ENCODE measurements around the gene FHAD1. TPM values are rescaled to one million over a fixed set of nuclear protein-coding genes. Genes with fewer than 3 reads are reported as not detected.

Gene FHAD1
- total and polyA plus RNA-seq, 9 of the 15 experiments (the other 6 are each of a cell fraction or from before 2014, with no cell fraction given), result 0.32 to 2.1 (median 1.5) TPM; not detected in 1

- no peaks in the 10 kb centered on the region for H4K20me1 ChIP-seq (replicated peaks; ENCODE audit: control insufficient read depth, insufficient read depth, low read length)
- WGBS (ENCODE audit: insufficient coverage, low coverage, missing lambda C conversion rate), result 26% methylated on average over 9 of the region's 9 CpGs
- DNase-seq (ENCODE audit: extremely low read depth in 1 of 4, low spot score in 3 of 4), result no peak
- no peak for TF ChIP-seq SMARCB1 (IDR thresholded peaks at IDR 0.05; ENCODE audit: insufficient read length, low read depth)
- no peak overlapping the region for H3K9ac ChIP-seq (ENCODE audit: insufficient read depth in 1 of 2, low read depth in 2 of 2, low read length in 2 of 2)
- H3K4me2 ChIP-seq (ENCODE audit: insufficient read depth, low read length), result no peak overlapping the region
- no peak overlapping the region for H3K4me3 ChIP-seq
- in situ Hi-C loops (cut with MboI) (no loop called here), intact Hi-C loops (cut with micrococcal nuclease) (no loop called here)
- H3K27ac ChIP-seq (ENCODE audit: extremely low read depth, low read depth, low read length), result no peak overlapping the region
- no peaks in the 10 kb centered on the region for H3K36me3 ChIP-seq (ENCODE audit: control insufficient read depth, insufficient read depth, low read length)
- ATAC-seq, result no peak
- H3K9me3 ChIP-seq (replicated peaks; ENCODE audit: control insufficient read depth, insufficient read depth, low read depth, low read length), result peaks cover 12% of the 10 kb centered on the region
- peaks cover 3 to 14% of the 10 kb centered on the region in 2 experiments; a peak in 4 of 5 replicates for H3K27me3 ChIP-seq (ENCODE audit: control insufficient read depth in 2 of 2, insufficient read depth in 2 of 2, low read length in 2 of 2)
- peaks cover 2% of the 10 kb centered on the region in 2 experiments; a peak in 3 of 5 replicates for H3K4me1 ChIP-seq (replicated peaks in 1 of 2; ENCODE audit: control insufficient read depth in 2 of 2, insufficient read depth in 2 of 2, low read length in 2 of 2)
- FAIRE-seq, result no peak
- no peak overlapping the region for H2AFZ ChIP-seq (ENCODE audit: low read depth, low read length)
- no peaks in the 10 kb centered on the region for H3K79me2 ChIP-seq (ENCODE audit: control insufficient read depth, insufficient read depth, low read length)
- ChIA-PET CTCF (ENCODE audit: low intra/inter-chr PET ratio) (no interaction called here), POLR2A (interaction anchor here (0.8 kb wide), 1 partner anchor 31 kb away, joined by 3 read pairs; no protein-coding TSS in a partner anchor)
- no peaks in the 10 kb centered on the region for H3K9me1 ChIP-seq (ENCODE audit: control insufficient read depth, insufficient read depth, low read length)
- no TSS peak for BruUV-seq (replicated peaks)
These were observed 157.0 kb downstream of the FHAD1 start for GRCh38 chr1:15403962-15404580.

- Histone ChIP-seq H3K9me1 (ENCODE audit: control insufficient read depth, insufficient read depth, low read length) (no peaks in the 10 kb centered on the region), H3K4me1 (replicated peaks in 1 of 2; ENCODE audit: control insufficient read depth in 2 of 2, insufficient read depth in 2 of 2, low read length in 2 of 2) (peaks cover 4 to 14% of the 10 kb centered on the region in 2 experiments; a peak in 3 of 5 replicates), H3K9me3 (replicated peaks; ENCODE audit: control insufficient read depth, insufficient read depth, low read depth, low read length) (0 out of 2 replicates have a peak, but pooled peaks cover 1% of the 10 kb centered on the region), H4K20me1 (replicated peaks; ENCODE audit: control insufficient read depth, insufficient read depth, low read length) (no peaks in the 10 kb centered on the region), H3K36me3 (ENCODE audit: control insufficient read depth, insufficient read depth, low read length) (no peaks in the 10 kb centered on the region), H3K4me3 (no peak overlapping the region), H3K4me2 (ENCODE audit: insufficient read depth, low read length) (no peak overlapping the region), H2AFZ (ENCODE audit: low read depth, low read length) (no peak overlapping the region), H3K79me2 (ENCODE audit: control insufficient read depth, insufficient read depth, low read length) (peaks cover 3% of the 10 kb centered on the region), H3K9ac (ENCODE audit: insufficient read depth in 1 of 2, low read depth in 2 of 2, low read length in 2 of 2) (no peak overlapping the region), H3K27ac (ENCODE audit: extremely low read depth, low read depth, low read length) (no peak overlapping the region), H3K27me3 (ENCODE audit: control insufficient read depth in 2 of 2, insufficient read depth in 2 of 2, low read length in 2 of 2) (peaks cover 3 to 14% of the 10 kb centered on the region in 2 experiments; a peak in 4 of 5 replicates)
- FAIRE-seq (no peak), ATAC-seq (no peak), DNase-seq (ENCODE audit: extremely low read depth in 1 of 4, low spot score in 3 of 4) (no peak)
- CTCF ChIA-PET (ENCODE audit: low intra/inter-chr PET ratio), result no interaction called here
- intact Hi-C loops (cut with micrococcal nuclease), result no loop called here
- no TSS peak for BruUV-seq (replicated peaks)
- POLR2A ChIA-PET, result interaction anchor here (1.4 kb wide), 1 partner anchor 19 kb away, joined by 3 read pairs; no protein-coding TSS in a partner anchor
- in situ Hi-C loops (cut with MboI), result no loop called here
- 30% methylated on average over 9 of the region's 9 CpGs for WGBS (ENCODE audit: insufficient coverage, low coverage, missing lambda C conversion rate)
- TF ChIP-seq HMBOX1 (IDR thresholded peaks at IDR 0.05) (no peak), KLF10 (CRISPR knock-in tag; IDR thresholded peaks at IDR 0.05) (no peak), EP300 (IDR thresholded peaks at IDR 0.05; ENCODE audit: low read length) (no peak), PML (IDR thresholded peaks at IDR 0.05; ENCODE audit: low read length) (no peak)
These were observed 158.3 kb downstream of the FHAD1 start for GRCh38 chr1:15405106-15405850.

Measured in K562 (cell line).